Stomach (tissue), 4 donors: ENCODE data around the gene EIF4G1.

Source experiments
- POLR2A ChIP-seq, 4 donors: fragments of 450-650 bp; IDR thresholded peaks; one replicate each; pipeline ENCODE4 v1.6.1; 2016; ENCODE audit warnings: antibody characterized with exemption in 4 of 4, control low read depth in 2 of 4, mild to moderate bottlenecking in 1 of 4, moderate library complexity in 1 of 4
- POLR2AphosphoS5 ChIP-seq, 3 donors: sonication (generic); formaldehyde crosslinking; IDR thresholded peaks; one replicate each; pipeline ENCODE4 v1.6.1; 2016; ENCODE audit warnings: antibody characterized with exemption in 3 of 3

GRCh38 chr3:184352149-184352785 is 37.9 kb downstream of the EIF4G1 start:
- TF ChIP-seq POLR2AphosphoS5 (IDR thresholded peaks at IDR 0.05) = peak in 1 of 3 donors; percentile 47
- no peak for TF ChIP-seq POLR2A (IDR thresholded peaks at IDR 0.05)
